SIG-M5 treated with dmso at 0.1 percent for 504 hours (cell line): Measurements from ENCODE around the gene NNT.
"Not testable (repeated sequence)": the region's sequence is repeated elsewhere in the genome, so short reads cannot be mapped to it uniquely, and the experiment has no call there.

Experiments used
- DNase-seq: peaks from one replicate; lab custom pipeline; 2025; ENCODE audit not compliant: unreplicated experiment; lab: John Stamatoyannopoulos, UW

Gene NNT

GRCh38 chr5:43663916-43664315, 60.9 kb downstream of the NNT start:
- DNase-seq, result no peak

- no peak for DNase-seq
Measured at GRCh38 chr5:43664501-43665040, 61.6 kb downstream of the NNT start.

DNA sequence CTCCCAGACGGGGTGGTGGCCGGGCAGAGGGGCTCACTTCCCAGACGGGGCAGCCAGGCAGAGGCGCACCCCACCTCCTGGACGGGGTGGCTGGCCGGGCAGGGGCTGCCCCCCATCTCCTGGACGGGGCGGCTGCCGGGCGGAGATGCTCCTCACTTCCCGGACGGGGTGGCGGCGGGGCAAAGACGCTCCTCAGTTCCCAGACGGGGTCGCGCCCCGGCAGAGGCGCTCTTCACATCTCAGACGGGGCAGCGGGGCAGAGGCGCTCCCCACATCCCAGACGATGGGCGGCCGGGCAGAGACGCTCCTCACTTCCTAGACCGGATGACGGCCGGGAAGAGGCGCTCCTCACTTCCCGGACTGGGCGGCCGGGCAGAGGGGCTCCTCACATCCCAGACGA, 62.8 kb downstream of the NNT start:
- not testable (repeated sequence) for DNase-seq

- not testable (repeated sequence) for DNase-seq
Measured at GRCh38 chr5:43666728-43667127, 63.7 kb downstream of the NNT start.

DNA sequence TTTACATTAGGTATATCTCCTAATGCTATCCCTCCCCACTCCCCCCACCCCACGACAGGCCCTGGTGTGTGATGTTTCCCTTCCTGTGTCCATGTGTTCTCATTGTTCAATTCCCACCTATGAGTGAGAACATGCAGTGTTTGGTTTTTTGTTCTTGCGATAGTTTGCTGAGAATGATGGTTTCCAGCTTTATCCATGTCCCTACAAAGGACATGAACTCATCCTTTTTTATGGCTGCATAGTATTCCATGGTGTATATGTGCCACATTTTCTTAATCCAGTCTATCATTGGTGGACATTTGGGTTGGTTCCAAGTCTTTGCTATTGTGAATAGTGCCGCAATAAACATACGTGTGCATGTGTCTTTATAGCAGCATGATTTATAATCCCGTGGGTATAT, 64.4 kb downstream of the NNT start:
- DNase-seq, result not testable (repeated sequence)

- DNase-seq, result no peak
Measured at GRCh38 chr5:43674536-43674935, 71.6 kb downstream of the NNT start.

DNA sequence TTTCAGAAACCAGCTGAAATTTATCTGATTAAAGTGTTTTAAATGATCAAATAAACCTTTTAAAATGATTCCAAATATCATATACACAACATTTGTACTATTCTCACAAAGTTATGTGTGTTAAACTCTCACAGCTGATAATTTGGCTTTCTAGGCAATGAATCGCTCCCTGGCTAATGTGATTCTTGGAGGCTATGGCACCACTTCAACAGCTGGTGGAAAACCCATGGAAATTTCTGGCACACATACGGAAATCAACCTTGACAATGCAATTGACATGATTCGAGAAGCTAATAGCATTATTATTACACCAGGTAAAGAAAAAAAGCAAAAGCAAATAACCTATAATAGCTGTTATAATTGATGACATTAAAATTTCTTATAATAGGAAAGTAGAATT, 72.4 kb downstream of the NNT start:
- no peak for DNase-seq

GRCh38 chr5:43676083-43676840, 73.3 kb downstream of the NNT start:
- DNase-seq, result no peak

GRCh38 chr5:43677253-43677652, 74.3 kb downstream of the NNT start:
- DNase-seq, result no peak

GRCh38 chr5:43679214-43679613, 76.2 kb downstream of the NNT start:
- no peak for DNase-seq

DNA sequence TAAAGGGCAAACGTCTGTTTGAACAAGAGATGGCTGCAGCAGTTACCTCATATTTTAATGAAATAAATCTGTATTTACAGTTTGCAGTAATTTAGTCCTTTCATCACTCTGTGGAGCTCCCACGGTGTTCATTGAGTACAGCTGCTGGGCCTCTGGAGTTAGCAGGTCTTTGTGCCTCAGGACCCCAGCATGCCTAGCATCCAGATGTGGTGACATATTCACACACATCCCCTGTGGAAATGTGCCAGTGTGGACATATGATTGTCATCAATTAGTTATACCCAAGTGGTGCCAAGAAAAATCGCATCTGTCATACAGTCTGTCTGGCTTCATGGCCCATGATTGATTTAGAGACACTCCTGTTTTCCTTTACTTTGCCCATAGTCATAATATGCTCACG, 77.3 kb downstream of the NNT start:
- no peak for DNase-seq

DNA sequence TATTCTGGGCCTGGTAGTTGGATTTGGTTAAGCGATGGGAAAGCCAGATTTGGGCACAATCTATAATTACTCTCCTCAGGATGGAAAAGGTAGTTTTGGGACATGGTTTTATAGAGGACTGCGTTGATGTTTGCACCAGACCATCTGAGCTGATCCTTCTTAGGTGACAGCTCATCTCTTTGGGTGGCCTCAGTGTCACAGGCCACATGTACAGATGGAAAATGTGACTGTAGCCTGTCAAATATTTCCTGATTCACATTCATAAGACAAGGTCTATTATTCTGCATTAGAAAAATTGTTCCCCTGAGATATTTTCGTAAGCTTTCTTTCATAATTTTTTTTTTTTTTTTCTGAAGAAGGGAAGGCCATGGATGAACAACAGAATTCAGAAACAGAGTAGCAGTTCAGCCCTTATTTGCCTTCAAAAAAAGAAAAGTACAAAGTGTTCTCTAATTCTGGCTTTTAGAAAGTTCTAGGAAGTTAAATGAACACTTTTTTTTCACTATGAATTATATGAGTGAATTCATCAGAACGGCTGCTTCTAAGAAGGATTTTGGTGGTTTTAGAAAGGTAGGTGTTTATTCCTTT, 81.0 kb downstream of the NNT start:
- DNase-seq, result no peak

- DNase-seq, result no peak
Measured at GRCh38 chr5:43685252-43685950, 82.4 kb downstream of the NNT start.

DNA sequence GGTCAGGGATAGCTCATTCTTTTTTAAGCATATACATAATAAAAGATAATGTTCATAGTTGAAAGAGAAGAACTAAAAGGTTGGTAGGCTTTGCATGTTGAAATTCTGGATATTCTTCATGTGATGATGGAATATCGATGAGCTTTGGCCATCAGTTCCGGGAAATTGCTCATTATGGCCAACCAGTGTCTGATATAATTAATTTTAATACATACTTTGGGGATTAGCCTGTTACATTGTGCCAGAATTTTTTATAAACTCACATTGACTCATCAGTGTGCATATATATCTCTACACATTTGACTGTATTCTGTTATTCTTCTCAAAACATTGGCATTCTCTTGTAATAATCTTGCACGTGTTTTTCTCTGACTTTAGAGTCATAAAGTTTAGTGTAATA, 84.3 kb downstream of the NNT start:
- DNase-seq, result no peak

DNA sequence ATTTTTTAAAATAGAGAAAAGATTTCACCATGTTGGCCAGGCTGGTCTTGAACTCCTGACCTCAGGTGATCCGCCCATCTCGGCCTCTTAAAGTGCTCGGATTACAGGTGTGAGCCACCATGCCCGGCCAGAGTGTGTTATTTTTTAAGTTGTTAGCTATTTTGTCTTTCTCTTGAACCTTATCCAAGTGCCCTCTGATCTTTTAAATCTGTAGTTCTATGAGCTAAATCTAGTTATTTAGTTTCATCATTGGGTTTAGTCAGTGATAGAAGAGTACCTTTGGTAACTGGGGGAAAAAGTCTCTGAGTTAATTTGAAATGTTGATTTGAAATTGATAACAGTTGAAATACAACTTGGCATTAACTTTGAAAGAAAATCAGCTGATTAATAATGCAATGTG, 88.3 kb downstream of the NNT start:
- no peak for DNase-seq

DNA sequence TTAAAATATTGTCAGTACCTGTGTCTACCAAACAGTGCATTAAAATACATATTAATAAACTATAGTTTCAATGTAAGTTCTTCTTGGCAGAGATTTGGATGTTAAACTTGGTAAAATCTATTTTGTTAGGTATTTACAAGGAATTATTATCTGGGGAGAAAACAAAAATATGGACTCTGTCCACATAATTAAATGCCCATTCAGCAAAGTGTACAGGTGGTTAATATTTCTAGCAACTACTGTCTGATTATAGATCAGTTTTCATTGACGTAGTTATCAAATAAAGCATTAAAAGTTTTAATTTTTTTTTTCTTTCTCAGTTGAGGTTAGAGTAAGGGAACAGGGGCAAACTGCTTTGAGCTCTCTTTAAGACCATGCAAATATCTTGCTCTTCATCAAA, 88.9 kb downstream of the NNT start:
- no peak for DNase-seq

- DNase-seq, result no peak
Measured at GRCh38 chr5:43693411-43693810, 90.4 kb downstream of the NNT start.

GRCh38 chr5:43694027-43694426, 91.0 kb downstream of the NNT start:
- no peak for DNase-seq

DNA sequence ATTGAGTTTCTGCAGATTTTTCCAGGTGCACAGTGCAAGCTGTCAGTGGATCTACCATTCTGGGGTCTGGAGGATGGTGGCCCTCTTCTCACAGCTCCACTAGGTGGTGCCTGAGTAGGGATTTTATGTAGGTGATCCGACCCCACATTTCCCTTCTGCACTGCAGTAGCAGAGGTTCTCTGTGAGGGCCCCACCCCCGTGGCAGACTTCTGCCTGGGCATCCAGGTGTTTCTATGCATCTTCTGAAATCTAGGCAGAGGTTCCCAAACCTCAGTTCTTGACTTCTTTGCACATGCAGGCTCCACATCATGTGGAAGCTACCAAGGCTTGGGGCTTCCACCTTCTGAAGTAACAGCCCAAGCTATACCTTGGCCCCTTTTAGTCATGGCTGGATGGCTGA, 93.5 kb downstream of the NNT start:
- not testable (repeated sequence) for DNase-seq

DNA sequence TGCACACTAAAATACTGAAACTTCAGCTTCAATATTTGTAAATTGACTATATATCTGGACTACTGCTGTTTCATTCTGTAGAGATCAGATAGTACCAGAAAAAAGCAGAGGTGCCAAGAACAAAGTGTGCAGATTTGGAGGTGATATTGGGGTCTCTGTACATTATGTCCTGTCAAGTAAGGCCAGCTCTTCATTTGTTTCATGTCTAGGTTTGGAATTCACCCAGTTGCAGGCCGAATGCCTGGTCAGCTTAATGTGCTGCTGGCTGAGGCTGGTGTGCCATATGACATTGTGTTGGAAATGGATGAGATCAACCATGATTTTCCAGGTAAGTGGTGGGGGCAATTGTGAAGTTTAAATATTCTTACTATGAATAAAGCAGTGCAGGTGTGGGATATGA, 96.9 kb downstream of the NNT start:
- DNase-seq, result no peak

DNA sequence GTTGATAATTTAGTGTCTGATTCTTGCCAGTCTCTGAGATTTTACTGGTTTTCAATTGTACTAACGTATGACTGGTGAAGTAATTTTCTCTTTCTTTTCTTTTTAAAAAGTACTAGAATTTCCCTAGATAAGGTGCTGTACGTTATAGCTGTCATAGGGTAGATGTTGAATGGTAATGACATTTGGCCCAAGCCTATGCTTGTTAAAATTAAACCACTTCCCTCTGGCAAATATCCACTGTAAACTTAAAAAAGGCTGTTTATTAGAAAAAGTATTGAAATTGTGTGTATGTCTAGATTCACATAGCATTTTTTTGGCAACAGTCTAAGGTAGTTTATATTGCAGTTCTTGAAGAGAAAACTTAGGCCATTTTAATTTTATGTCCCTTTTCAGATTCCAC, 97.6 kb downstream of the NNT start:
- no peak for DNase-seq

GRCh38 chr5:43701227-43701626, 98.2 kb downstream of the NNT start:
- no peak for DNase-seq
